Endothelial cell of umbilical vein (primary cell): ENCODE results near the gene PCSK6. TPM values are rescaled to one million over a fixed set of nuclear protein-coding genes. Genes with fewer than 3 reads are reported as not detected.

Source experiments
- BruUV-seq: library from RNA; stranded (reverse); fragments of 400-500 nt; replicated peaks from 2 replicates; lab custom pipeline; 2021; lab: Mats Ljungman, UMichigan
- CTCF ChIA-PET: fragments of 300-600, 350-600 bp; sonication (Branson Sonifier 250); formaldehyde crosslinking; loops from one replicate; lab custom pipeline; 2021; ENCODE audit warnings: antibody characterized with exemption, inconsistent platforms; lab: Charles Lee
- POLR2A ChIA-PET: fragments of 300-600, 350-600 bp; sonication (Branson Sonifier 250); formaldehyde crosslinking; loops from one replicate; lab custom pipeline; 2021; ENCODE audit warnings: antibody characterized with exemption, inconsistent platforms; lab: Charles Lee
- DNase-seq: peaks from one replicate; pipeline ENCODE4 v3.0.0-alpha.2; 2011; ENCODE audit warnings: low read depth, low spot score
- FAIRE-seq: peaks from 2 replicates; lab custom pipeline; 2011; peaks lifted over from hg19 to GRCh38; lab: Jason Lieb, UNC
- H2AFZ ChIP-seq: 2 replicates; pipeline ENCODE4 v1.6.0; 2012; ENCODE audit warnings: low read depth, low read length, control low read depth, inconsistent platforms
- H3K27ac ChIP-seq: 2 replicates; pipeline ENCODE4 v1.5.1; 2011; ENCODE audit warnings: low read depth, mild to moderate bottlenecking, control low read depth, low read length, moderate library complexity; ENCODE audit not compliant: insufficient read depth
- H3K27me3 ChIP-seq, 2 experiments: 2 replicates each; pipeline versions ENCODE4 v1.6.0 to v1.6.1; 2011; ENCODE audit warnings: low read length in 2 of 2, mixed read lengths in 1 of 2; ENCODE audit not compliant: control insufficient read depth in 2 of 2, insufficient read depth in 2 of 2
- H3K36me3 ChIP-seq, 2 experiments: 2 replicates in 1 of 2; 3 replicates in 1 of 2; pipeline ENCODE4 v1.5.1; 2011; ENCODE audit warnings: low read length in 2 of 2, mild to moderate bottlenecking in 1 of 2, moderate library complexity in 1 of 2; ENCODE audit not compliant: control insufficient read depth in 2 of 2, insufficient read depth in 2 of 2; ENCODE audit errors: extremely low read depth in 1 of 2
- H3K4me1 ChIP-seq: 3 replicates; pipeline ENCODE4 v1.5.1; 2011; ENCODE audit warnings: mild to moderate bottlenecking, low read length; ENCODE audit not compliant: control insufficient read depth, insufficient read depth; ENCODE audit errors: extremely low read depth
- H3K4me2 ChIP-seq: 2 replicates; pipeline ENCODE4 v1.6.1; 2011; ENCODE audit warnings: low read length, control low read depth, mixed read lengths; ENCODE audit not compliant: insufficient read depth
- H3K4me3 ChIP-seq, 3 experiments: fragments of 200-600 bp in 1 of 3; sonication (generic), shearing (Covaris generic) in 1 of 3; replicated peaks in 1 of 3; 2 replicates each; pipeline ENCODE4 v1.5.1; 2011 to 2016; ENCODE audit warnings: control low read depth in 3 of 3, low read length in 3 of 3, mild to moderate bottlenecking in 2 of 3, inconsistent platforms in 1 of 3, low read depth in 1 of 3, moderate library complexity in 1 of 3; ENCODE audit not compliant: insufficient read depth in 1 of 3
- H3K79me2 ChIP-seq: 2 replicates; pipeline ENCODE4 v1.6.0; 2012; ENCODE audit warnings: low read length, inconsistent platforms; ENCODE audit not compliant: control insufficient read depth, insufficient read depth
- H3K9ac ChIP-seq: replicated peaks from 2 replicates; pipeline ENCODE3; 2011; ENCODE audit warnings: low read length, control low read depth; ENCODE audit not compliant: insufficient read depth; ENCODE audit errors: extremely low read depth
- H3K9me1 ChIP-seq: replicated peaks from 3 replicates; pipeline ENCODE4 v1.6.0; 2011; ENCODE audit warnings: mild to moderate bottlenecking, low read length; ENCODE audit not compliant: control insufficient read depth, insufficient read depth; ENCODE audit errors: extremely low read depth
- H3K9me3 ChIP-seq: replicated peaks from 2 replicates; pipeline ENCODE4 v1.5.1; 2012; ENCODE audit warnings: low read length, inconsistent platforms; ENCODE audit not compliant: control insufficient read depth, insufficient read depth
- H4K20me1 ChIP-seq: replicated peaks from 2 replicates; pipeline ENCODE3; 2011; ENCODE audit warnings: mild to moderate bottlenecking, low read length; ENCODE audit not compliant: control insufficient read depth, insufficient read depth; ENCODE audit errors: extremely low read depth
- CTCF ChIP-seq, 2 donors: IDR thresholded peaks; 1 replicate in 1 of 2; 2 replicates in 1 of 2; pipeline ENCODE4 v1.5.1; 2011; ENCODE audit warnings: low read length in 2 of 2, mild to moderate bottlenecking in 2 of 2, moderate library complexity in 2 of 2, control low read depth in 1 of 2, inconsistent platforms in 1 of 2, low read depth in 1 of 2; ENCODE audit not compliant: insufficient read depth in 1 of 2; ENCODE audit errors: extremely low read depth in 1 of 2
- EZH2 ChIP-seq: IDR thresholded peaks from 2 replicates; pipeline ENCODE4 v1.6.1; 2012; ENCODE audit warnings: borderline replicate concordance, low read depth, mild to moderate bottlenecking, moderate library complexity, low read length, inconsistent platforms; ENCODE audit not compliant: severe bottlenecking
- FOS ChIP-seq: IDR thresholded peaks from 2 replicates; pipeline ENCODE4 v1.6.1; 2011; ENCODE audit warnings: mild to moderate bottlenecking, low read length, moderate library complexity, borderline replicate concordance; ENCODE audit not compliant: insufficient read depth
- GATA2 ChIP-seq: IDR thresholded peaks from 2 replicates; pipeline ENCODE4 v1.7.0; 2011; ENCODE audit warnings: low read depth, mild to moderate bottlenecking, moderate library complexity, mixed read lengths, low read length; ENCODE audit not compliant: insufficient read length, insufficient read depth
- JUN ChIP-seq: IDR thresholded peaks from 2 replicates; pipeline ENCODE4 v1.6.1; 2011; ENCODE audit warnings: borderline replicate concordance, low read depth; ENCODE audit not compliant: insufficient read length, insufficient read depth
- MAX ChIP-seq: IDR thresholded peaks from 2 replicates; pipeline ENCODE4 v1.6.1; 2011; ENCODE audit not compliant: insufficient read depth, insufficient read length
- MYC ChIP-seq: IDR thresholded peaks from one replicate; pipeline ENCODE4 v1.6.1; 2011; ENCODE audit warnings: mild to moderate bottlenecking, low read depth, low read length
- POLR2A ChIP-seq: IDR thresholded peaks from 2 replicates; pipeline ENCODE4 v1.6.1; 2012; ENCODE audit warnings: low read depth, mild to moderate bottlenecking, control low read depth, low read length
- POLR2AphosphoS5 ChIP-seq: IDR thresholded peaks from 2 replicates; pipeline ENCODE4 v1.6.1; 2012; ENCODE audit warnings: low read depth, mild to moderate bottlenecking, control low read depth, low read length, moderate library complexity; ENCODE audit not compliant: insufficient read depth
- dilution Hi-C: fragments of 300-500 bp; cut with MboI; formaldehyde crosslinking; loops from one replicate; pipeline ENCODE4 v1.15.0; 2019; ENCODE audit warnings: low sequenced_read_pairs; ENCODE audit not compliant: extremely low pct_ligation_motif_present
- intact Hi-C: fragments of 100-400 bp; cut with micrococcal nuclease; formaldehyde crosslinking; loops from one replicate; pipeline ENCODE4 v1.10.0; 2022
- polyA plus RNA-seq, 4 experiments: library from polyadenylated mRNA; depleted of rRNA in 3 of 4; stranded (reverse) in 3 of 4; unstranded in 1 of 4; fragments of >200 nt; gene quantifications; 2 replicates each; pipeline versions ENCODE4 v1.2.1 to v1.2.3, GENCODE V29; 2011 to 2012; ENCODE audit warnings: missing spikeins in 1 of 4
- total RNA-seq: library from RNA; stranded (reverse); gene quantifications from 2 replicates; pipeline ENCODE4 v1.2.3, GENCODE V29; 2021

Gene PCSK6
- total and polyA plus RNA-seq, 2 donors (not counting 3 experiments of a cell fraction or from before 2014, with no cell fraction given), result 0.18 to 0.69 TPM

- no peak overlapping the region for H3K4me3 ChIP-seq
- no TSS peak for BruUV-seq
- dilution Hi-C loops, result no loop called here
- no peak overlapping the region for H3K9ac ChIP-seq
- ChIA-PET CTCF (interaction anchor here (1.2 to 1.3 kb wide), 2 partner anchors 14 to 334 kb away, joined by 3 to 4 read pairs; no protein-coding TSS in a partner anchor), POLR2A (no interaction called here)
- H4K20me1 ChIP-seq, result no peaks in the 10 kb centered on the region
- no peaks in the 10 kb centered on the region for H3K79me2 ChIP-seq
- no peak overlapping the region for H2AFZ ChIP-seq
- no peak overlapping the region for H3K4me2 ChIP-seq
- H3K27me3 ChIP-seq, result no peaks in the 10 kb centered on the region
- intact Hi-C loops, result no loop called here
- no peak for TF ChIP-seq JUN
- no peaks in the 10 kb centered on the region for H3K9me1 ChIP-seq
- FAIRE-seq, result no peak
- DNase-seq, result no peak
- no peaks in the 10 kb centered on the region for H3K36me3 ChIP-seq
- H3K9me3 ChIP-seq, result no peaks in the 10 kb centered on the region
- no peak overlapping the region for H3K27ac ChIP-seq
- H3K4me1 ChIP-seq, result no peaks in the 10 kb centered on the region
Measured at GRCh38 chr15:101307048-101307896, 182.2 kb downstream of the PCSK6 start.

- intact Hi-C loops (no loop called here), dilution Hi-C loops (no loop called here)
- H3K4me3 ChIP-seq, result no peak overlapping the region
- BruUV-seq, result no TSS peak
- ChIA-PET CTCF (interaction anchor here (1.3 to 7.5 kb wide), 2 partner anchors 195 to 334 kb away, joined by 4 to 90 read pairs; no protein-coding TSS in a partner anchor), POLR2A (no interaction called here)
- no peaks in the 10 kb centered on the region for H3K4me1 ChIP-seq
- no peaks in the 10 kb centered on the region for H3K79me2 ChIP-seq
- no peaks in the 10 kb centered on the region for H3K9me1 ChIP-seq
- no peaks in the 10 kb centered on the region for H3K27me3 ChIP-seq
- no peaks in the 10 kb centered on the region for H3K9me3 ChIP-seq
- TF ChIP-seq GATA2, result no peak
- TF ChIP-seq POLR2A, result no peak
- no peak for TF ChIP-seq CTCF (IDR thresholded peaks at IDR 0.05; ENCODE audit: extremely low read depth in 1 of 2, insufficient read depth in 1 of 2, low read depth in 1 of 2, low read length in 2 of 2)
- no peak for TF ChIP-seq MAX
- no peak for TF ChIP-seq EZH2
- no peak for TF ChIP-seq MYC
- TF ChIP-seq FOS, result no peak
- no peak for TF ChIP-seq POLR2AphosphoS5
- H4K20me1 ChIP-seq, result no peaks in the 10 kb centered on the region
- H3K27ac ChIP-seq, result no peak overlapping the region
- FAIRE-seq (no peak), DNase-seq (no peak)
- H3K9ac ChIP-seq, result no peak overlapping the region
- no peak overlapping the region for H2AFZ ChIP-seq
- H3K4me2 ChIP-seq, result no peak overlapping the region
- no peaks in the 10 kb centered on the region for H3K36me3 ChIP-seq
Measured at GRCh38 chr15:101306341-101307047, 183.0 kb downstream of the PCSK6 start.
